ENCODE data around the gene INPP4A. TPM values are rescaled to one million over a fixed set of nuclear protein-coding genes. Genes with fewer than 3 reads are reported as not detected.

The INPP4A gene
- total RNA-seq, 2 experiments from 2014 or later, result 147 to 159 TPM

DNA sequence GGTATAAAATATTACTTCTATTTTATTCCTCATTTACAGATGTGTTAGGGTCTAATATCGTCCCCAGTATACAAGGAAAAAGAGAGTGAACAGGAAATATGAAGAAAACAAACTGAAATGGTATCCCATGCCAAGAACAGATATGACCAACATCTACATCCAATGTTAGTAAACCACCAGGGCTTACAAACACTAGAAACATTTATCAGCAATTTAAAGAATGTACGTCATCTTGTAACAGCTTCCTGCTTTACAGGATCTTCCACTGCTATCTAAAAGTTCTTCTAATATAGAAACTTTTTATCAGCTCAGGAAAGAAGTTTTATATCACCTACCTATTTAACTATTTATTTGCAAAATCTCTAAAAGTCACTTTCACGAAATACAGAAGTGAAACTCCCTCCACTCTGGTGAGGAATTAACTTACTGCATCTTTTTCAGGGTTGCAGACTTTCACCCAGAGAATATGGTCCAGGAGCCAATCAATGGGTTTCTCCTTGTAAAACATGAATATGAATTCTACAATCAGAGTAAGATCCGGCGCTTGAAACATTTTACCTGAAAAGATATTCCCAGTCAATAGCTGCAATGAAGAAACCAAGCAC, 198.9 kb downstream of the INPP4A start:
- Mint-ChIP-seq H3K27ac (no peak overlapping the region), H3K4me1 (peaks cover 5% of the 10 kb centered on the region), H3K27me3 (no peaks in the 10 kb centered on the region), H3K36me3 (peaks cover 24% of the 10 kb centered on the region), H3K4me3 (no peak overlapping the region), H3K9me3 (no peaks in the 10 kb centered on the region)
- ATAC-seq (ENCODE audit: low read depth), result no peak
- DNase-seq, result no peak
- POLR2A ChIA-PET, result interaction anchor here (1.1 kb wide), 1 partner anchor 88 kb away, joined by 3 read pairs; the partner anchor contains the start of gene MGAT4A

Other genes starting within 250 kb of the INPP4A start
- gene CNGA3, start 98.4 kb upstream of the INPP4A start, total RNA-seq, result not detected
- gene COA5, start 163.7 kb downstream of the INPP4A start, total RNA-seq, result 10 to 100 TPM; 36.2 to 36.7 TPM
- 10 to 100 TPM; 31.3 to 34.9 TPM for gene UNC50, start 163.7 kb downstream of the INPP4A start, total RNA-seq